ENCODE results near the gene GET4.

The GET4 gene

DNA sequence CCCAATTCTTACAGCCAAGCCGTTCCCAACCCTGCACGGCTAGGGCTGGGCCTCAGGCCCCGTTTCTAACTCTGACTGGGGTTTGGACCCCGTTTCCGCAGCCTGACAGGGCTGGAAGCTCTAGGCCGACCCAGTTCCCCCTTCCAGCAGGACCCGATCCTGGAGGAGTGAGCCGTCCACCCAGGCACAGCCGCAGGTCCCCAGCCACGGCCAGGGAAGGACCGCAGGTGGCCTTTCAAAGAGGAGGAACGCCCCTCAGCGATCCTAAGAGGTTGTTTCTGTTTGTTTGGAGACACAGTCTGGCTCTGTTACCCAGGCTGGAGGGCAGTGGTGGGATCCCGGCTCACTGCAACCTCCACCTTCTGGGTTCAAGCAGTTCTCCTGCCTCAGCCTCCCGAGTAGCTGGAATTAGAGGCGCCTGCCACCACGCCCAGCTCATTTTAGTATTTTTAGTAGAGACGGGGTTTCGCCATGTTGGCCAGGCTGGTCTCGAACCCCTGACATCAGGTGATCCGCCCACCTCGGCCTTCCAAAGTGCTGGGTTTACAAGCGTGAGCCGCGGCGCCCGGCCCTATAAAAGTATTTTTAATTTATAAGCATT, 778 bp upstream of the GET4 start:
- no peak for DNase-seq (ENCODE audit: low read depth)
- TF ChIP-seq, protein P1, sequence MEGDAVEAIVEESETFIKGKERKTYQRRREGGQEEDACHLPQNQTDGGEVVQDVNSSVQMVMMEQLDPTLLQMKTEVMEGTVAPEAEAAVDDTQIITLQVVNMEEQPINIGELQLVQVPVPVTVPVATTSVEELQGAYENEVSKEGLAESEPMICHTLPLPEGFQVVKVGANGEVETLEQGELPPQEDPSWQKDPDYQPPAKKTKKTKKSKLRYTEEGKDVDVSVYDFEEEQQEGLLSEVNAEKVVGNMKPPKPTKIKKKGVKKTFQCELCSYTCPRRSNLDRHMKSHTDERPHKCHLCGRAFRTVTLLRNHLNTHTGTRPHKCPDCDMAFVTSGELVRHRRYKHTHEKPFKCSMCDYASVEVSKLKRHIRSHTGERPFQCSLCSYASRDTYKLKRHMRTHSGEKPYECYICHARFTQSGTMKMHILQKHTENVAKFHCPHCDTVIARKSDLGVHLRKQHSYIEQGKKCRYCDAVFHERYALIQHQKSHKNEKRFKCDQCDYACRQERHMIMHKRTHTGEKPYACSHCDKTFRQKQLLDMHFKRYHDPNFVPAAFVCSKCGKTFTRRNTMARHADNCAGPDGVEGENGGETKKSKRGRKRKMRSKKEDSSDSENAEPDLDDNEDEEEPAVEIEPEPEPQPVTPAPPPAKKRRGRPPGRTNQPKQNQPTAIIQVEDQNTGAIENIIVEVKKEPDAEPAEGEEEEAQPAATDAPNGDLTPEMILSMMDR (IDR thresholded peaks at IDR 0.05; ENCODE audit: low read depth, low read length, missing control alignments): no peak
- H3K4me3 ChIP-seq (ENCODE audit: low read depth, low read length): peak overlapping the region; percentile 31

DNA sequence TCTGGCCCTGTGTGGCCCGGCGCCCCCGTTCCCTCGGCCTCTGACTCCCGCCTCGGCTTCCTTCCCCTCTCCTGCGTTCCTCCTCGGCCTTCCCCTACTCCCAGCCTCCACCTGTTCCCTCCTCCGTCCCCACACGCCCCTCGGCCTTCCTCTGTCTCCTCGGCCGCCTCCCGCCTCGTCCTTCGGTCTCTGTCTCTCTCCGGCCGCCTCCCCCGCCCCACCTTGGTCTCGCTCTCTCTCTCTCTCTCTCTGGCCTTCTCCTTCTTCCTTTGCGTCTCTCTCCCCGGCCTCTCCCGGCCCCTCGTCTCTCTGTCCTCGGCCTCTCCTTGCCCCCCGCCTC, 588 bp downstream of the GET4 start:
- TF ChIP-seq, protein P1 (IDR thresholded peaks at IDR 0.05; ENCODE audit: low read depth, low read length, missing control alignments): no peak
- peak overlapping the region; percentile 97 for H3K4me3 ChIP-seq (ENCODE audit: low read depth, low read length)
- DNase-seq (ENCODE audit: low read depth): no peak

DNA sequence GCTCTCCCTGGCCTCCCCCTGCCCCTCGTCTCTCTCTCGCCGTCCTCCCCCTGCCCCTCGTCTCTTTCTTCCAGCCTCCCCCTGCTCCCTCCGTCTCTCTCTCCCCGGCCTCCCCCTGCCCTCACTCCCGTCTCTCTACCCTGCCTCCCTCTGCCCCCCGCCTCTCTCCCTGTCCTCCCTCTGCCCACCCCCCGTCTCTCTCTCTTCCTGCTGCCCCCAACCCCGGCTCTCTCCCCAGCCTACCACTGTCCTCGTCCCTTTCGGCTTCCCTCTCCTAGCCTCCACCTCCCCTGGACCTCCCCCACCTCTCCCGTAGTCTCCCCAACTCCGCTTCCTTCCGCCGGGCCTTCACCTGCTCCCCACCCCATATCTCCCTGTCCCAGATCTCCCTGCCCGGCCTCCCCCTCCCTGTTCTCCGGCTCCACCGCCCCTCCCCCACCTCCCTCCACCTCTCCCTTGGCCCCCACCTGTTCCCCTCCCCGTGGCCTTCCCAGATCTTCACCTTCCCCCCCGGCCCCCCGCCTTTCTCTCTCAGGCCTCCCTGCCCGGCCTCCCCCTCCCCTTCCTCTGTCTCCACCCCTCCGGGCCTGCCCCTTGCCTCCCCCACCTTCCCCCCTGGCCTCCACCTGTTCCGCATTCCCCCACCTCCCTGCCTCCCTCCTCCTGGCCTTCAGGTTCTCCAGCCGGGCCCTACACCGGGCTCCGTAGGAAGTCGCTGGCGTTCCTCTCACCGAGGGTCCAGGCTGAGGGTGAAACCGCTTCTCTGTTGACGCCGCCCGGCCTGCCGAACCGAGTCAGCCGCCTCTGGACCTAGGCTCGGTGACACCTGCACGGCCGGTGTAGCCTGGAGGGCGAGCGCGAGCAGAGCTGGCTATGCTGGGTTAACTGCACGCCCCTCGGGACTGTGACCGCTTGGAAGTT, 1.2 kb downstream of the GET4 start:
- TF ChIP-seq, protein P1 (IDR thresholded peaks at IDR 0.05; ENCODE audit: low read depth, low read length, missing control alignments): no peak
- H3K4me3 ChIP-seq (ENCODE audit: low read depth, low read length): peak overlapping the region; percentile 97
- DNase-seq (ENCODE audit: low read depth): no peak

DNA sequence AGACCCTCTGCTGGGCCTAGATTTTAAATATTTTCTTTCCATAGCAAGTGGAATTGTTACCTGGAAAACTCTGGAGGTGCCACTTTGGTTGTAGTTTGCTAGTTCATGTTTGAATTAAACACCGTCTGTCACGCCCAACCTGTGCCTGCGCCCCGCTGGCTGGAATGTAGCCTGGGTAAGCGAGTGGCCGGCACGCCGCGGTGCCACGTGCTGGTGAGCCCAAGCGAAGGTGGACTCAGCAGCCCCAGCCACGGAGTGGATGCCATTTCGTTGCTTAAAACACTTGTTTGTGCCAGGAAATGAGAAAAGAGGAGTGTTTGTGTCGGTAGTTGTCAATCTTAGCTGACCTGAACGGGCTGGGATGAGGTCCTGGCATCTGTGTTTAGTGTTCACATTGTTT, 2.7 kb downstream of the GET4 start:
- no peak overlapping the region for H3K4me3 ChIP-seq (ENCODE audit: low read depth, low read length)
- TF ChIP-seq, protein P1 (IDR thresholded peaks at IDR 0.05; ENCODE audit: low read depth, low read length, missing control alignments): no peak
- no peak for DNase-seq (ENCODE audit: low read depth)

DNA sequence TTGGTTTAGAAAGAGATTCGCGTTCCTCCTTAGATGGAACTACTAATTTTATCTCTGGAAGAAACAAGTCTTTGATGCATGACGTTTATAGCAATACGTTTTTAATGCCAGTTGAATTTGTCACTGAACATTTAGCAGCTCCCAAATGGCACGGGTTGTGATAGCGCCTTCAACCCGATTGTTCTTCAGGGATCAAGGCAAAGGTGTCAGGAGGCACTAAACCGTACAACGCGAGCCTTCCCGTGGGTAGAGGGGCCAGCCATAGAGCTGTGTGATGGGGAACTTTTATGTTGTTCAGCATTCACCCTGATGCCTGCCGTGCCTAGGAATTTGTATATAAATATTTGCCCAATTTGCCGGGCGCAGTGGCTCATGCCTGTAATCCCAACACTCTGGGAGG, 3.4 kb downstream of the GET4 start:
- no peak for DNase-seq (ENCODE audit: low read depth)
- H3K4me3 ChIP-seq (ENCODE audit: low read depth, low read length): no peak overlapping the region
- TF ChIP-seq, protein P1 (IDR thresholded peaks at IDR 0.05; ENCODE audit: low read depth, low read length, missing control alignments): no peak

DNA sequence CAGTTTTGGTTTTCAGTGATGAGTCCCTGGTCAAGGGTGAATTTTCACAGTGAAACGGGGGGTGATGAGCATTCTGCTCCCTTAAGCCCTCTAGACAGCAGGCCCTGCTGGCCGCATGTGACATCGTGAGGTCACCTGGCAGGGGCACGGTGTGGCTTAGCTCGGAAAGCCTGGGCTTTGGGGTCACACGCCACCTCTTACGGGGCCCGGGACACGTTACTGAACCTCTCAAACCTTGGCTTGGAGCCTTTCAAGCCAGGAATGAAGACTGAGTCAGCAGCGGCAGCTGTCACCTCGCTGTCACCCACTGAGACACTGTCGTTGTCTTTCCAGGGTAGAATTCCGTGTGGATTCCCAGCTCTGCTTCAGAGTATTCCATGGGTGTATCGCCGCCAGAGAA, 4.1 kb downstream of the GET4 start:
- DNase-seq (ENCODE audit: low read depth): no peak
- TF ChIP-seq, protein P1 (IDR thresholded peaks at IDR 0.05; ENCODE audit: low read depth, low read length, missing control alignments): no peak
- H3K4me3 ChIP-seq (ENCODE audit: low read depth, low read length): no peak overlapping the region
